ENCODE data around the gene THBS2. TPM values are rescaled to one million over a fixed set of nuclear protein-coding genes. Genes with fewer than 3 reads are reported as not detected.

The THBS2 gene
- total and polyA plus RNA-seq, 10 of the 15 experiments (the other 5 are each of a cell fraction or from before 2014, with no cell fraction given) = 0.07 to 0.10 TPM; not detected in 8

- DNase-seq (ENCODE audit: low read depth, low spot score) = no peak
- ChIA-PET POLR2A (no interaction called here), SMC1A (ENCODE audit: uncharacterized antibody, unreplicated experiment) (no interaction called here), CTCF (no interaction called here), RAD21 (ENCODE audit: unreplicated experiment) (no interaction called here)
- Histone ChIP-seq H3K4me1 (ENCODE audit: control insufficient read depth, insufficient read depth, low read length) (no peaks in the 10 kb centered on the region), H3K36me3 (ENCODE audit: control insufficient read depth in 2 of 2, insufficient read depth in 2 of 2, low read length in 1 of 2) (no peaks in the 10 kb centered on the region), H3K27ac (ENCODE audit: control insufficient read depth, insufficient read depth) (no peak overlapping the region), H3K4me2 (ENCODE audit: control insufficient read depth, insufficient read depth) (no peak overlapping the region), H3K79me2 (ENCODE audit: control insufficient read depth, insufficient read depth, low read length) (no peaks in the 10 kb centered on the region), H2AFZ (ENCODE audit: control insufficient read depth, low read depth, low read length) (no peak overlapping the region), H3K27me3 (replicated peaks in 1 of 2; ENCODE audit: control insufficient read depth in 2 of 2, insufficient read depth in 2 of 2, low read length in 1 of 2) (no peaks in the 10 kb centered on the region), H3K9ac (ENCODE audit: control insufficient read depth, insufficient read depth, low read length) (no peak overlapping the region), H4K20me1 (ENCODE audit: control insufficient read depth, insufficient read depth) (no peaks in the 10 kb centered on the region), H3K4me3 (no peak overlapping the region), H3K9me3 (replicated peaks; ENCODE audit: control insufficient read depth, insufficient read depth, low read length) (no peaks in the 10 kb centered on the region; the same call in 2 of the 3 replicates)
- in situ Hi-C loops (cut with MboI) = no loop called here
- TF ChIP-seq BACH1 (IDR thresholded peaks at IDR 0.05; ENCODE audit: borderline replicate concordance) (no peak), FOS (IDR thresholded peaks at IDR 0.05; ENCODE audit: borderline replicate concordance, extremely low read depth, insufficient read length) (no peak)
- no TSS peak for BruUV-seq (replicated peaks)
- no peak for ATAC-seq
- intact Hi-C loops (cut with micrococcal nuclease; ENCODE audit: unreplicated experiment) = no loop called here
- no peak for FAIRE-seq
These were observed 45.6 kb downstream of the THBS2 start for GRCh38 chr6:169208011-169208410.

GRCh38 chr6:169207482-169207881 is 46.2 kb downstream of the THBS2 start:
- H3K9ac ChIP-seq (ENCODE audit: control insufficient read depth, insufficient read depth, low read length) = no peak overlapping the region
- FAIRE-seq = no peak
- ChIA-PET RAD21 (ENCODE audit: unreplicated experiment) (no interaction called here), CTCF (no interaction called here), POLR2A (no interaction called here), SMC1A (ENCODE audit: uncharacterized antibody, unreplicated experiment) (no interaction called here)
- in situ Hi-C loops (cut with MboI) = no loop called here
- no peaks in the 10 kb centered on the region for H4K20me1 ChIP-seq (ENCODE audit: control insufficient read depth, insufficient read depth)
- H3K36me3 ChIP-seq (ENCODE audit: control insufficient read depth in 2 of 2, insufficient read depth in 2 of 2, low read length in 1 of 2) = no peaks in the 10 kb centered on the region
- no peak overlapping the region for H2AFZ ChIP-seq (ENCODE audit: control insufficient read depth, low read depth, low read length)
- H3K27ac ChIP-seq (ENCODE audit: control insufficient read depth, insufficient read depth) = no peak overlapping the region
- no peaks in the 10 kb centered on the region for H3K4me1 ChIP-seq (ENCODE audit: control insufficient read depth, insufficient read depth, low read length)
- no peaks in the 10 kb centered on the region for H3K79me2 ChIP-seq (ENCODE audit: control insufficient read depth, insufficient read depth, low read length)
- DNase-seq (ENCODE audit: low read depth, low spot score) = no peak
- intact Hi-C loops (cut with micrococcal nuclease; ENCODE audit: unreplicated experiment) = no loop called here
- no peak overlapping the region for H3K4me3 ChIP-seq
- no peaks in the 10 kb centered on the region for H3K27me3 ChIP-seq (replicated peaks in 1 of 2; ENCODE audit: control insufficient read depth in 2 of 2, insufficient read depth in 2 of 2, low read length in 1 of 2)
- H3K4me2 ChIP-seq (ENCODE audit: control insufficient read depth, insufficient read depth) = no peak overlapping the region
- BruUV-seq (replicated peaks) = no TSS peak
- H3K9me3 ChIP-seq (replicated peaks; ENCODE audit: control insufficient read depth, insufficient read depth, low read length) = no peaks in the 10 kb centered on the region; the same call in 2 of the 3 replicates
- ATAC-seq = no peak
- no peak for TF ChIP-seq SRF (IDR thresholded peaks at IDR 0.05; ENCODE audit: low read depth in 2 of 2, low read length in 2 of 2)
- TF ChIP-seq STAT3 (IDR thresholded peaks at IDR 0.05; ENCODE audit: low read depth, low read length) = no peak
- no peak for TF ChIP-seq ATF7 (IDR thresholded peaks at IDR 0.05; ENCODE audit: low read depth)
- TF ChIP-seq, protein P1, sequence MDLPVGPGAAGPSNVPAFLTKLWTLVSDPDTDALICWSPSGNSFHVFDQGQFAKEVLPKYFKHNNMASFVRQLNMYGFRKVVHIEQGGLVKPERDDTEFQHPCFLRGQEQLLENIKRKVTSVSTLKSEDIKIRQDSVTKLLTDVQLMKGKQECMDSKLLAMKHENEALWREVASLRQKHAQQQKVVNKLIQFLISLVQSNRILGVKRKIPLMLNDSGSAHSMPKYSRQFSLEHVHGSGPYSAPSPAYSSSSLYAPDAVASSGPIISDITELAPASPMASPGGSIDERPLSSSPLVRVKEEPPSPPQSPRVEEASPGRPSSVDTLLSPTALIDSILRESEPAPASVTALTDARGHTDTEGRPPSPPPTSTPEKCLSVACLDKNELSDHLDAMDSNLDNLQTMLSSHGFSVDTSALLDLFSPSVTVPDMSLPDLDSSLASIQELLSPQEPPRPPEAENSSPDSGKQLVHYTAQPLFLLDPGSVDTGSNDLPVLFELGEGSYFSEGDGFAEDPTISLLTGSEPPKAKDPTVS (IDR thresholded peaks at IDR 0.05; ENCODE audit: low read depth, low read length) = no peak
- no peak for TF ChIP-seq BHLHE40 (IDR thresholded peaks at IDR 0.05; ENCODE audit: borderline replicate concordance in 1 of 2, low read depth in 2 of 2, low read length in 1 of 2)
- TF ChIP-seq TARDBP (IDR thresholded peaks at IDR 0.05; ENCODE audit: borderline replicate concordance) = no peak
- TF ChIP-seq USF1 (IDR thresholded peaks at IDR 0.05; ENCODE audit: borderline replicate concordance, extremely low read length, insufficient read depth, low read depth, low read length) = no peak
- no peak for TF ChIP-seq MTA2 (IDR thresholded peaks at IDR 0.05; ENCODE audit: low read depth)
- no peak for TF ChIP-seq RELB (IDR thresholded peaks at IDR 0.05; ENCODE audit: low read depth)
- TF ChIP-seq IKZF2 (IDR thresholded peaks at IDR 0.05) = no peak
- no peak for TF ChIP-seq CHD2 (IDR thresholded peaks at IDR 0.05; ENCODE audit: borderline replicate concordance, low read depth, low read length)
- TF ChIP-seq ASH2L (IDR thresholded peaks at IDR 0.05; ENCODE audit: borderline replicate concordance, low read depth) = no peak

Measured in GM12878 (cell line).